GM23338 (cell line): Measurements from ENCODE around the gene ARMC9. TPM values are rescaled to one million over a fixed set of nuclear protein-coding genes. Genes with fewer than 3 reads are reported as not detected.

ENCODE experiments used
- ATAC-seq: fragments of 200-7000 bp; cut with Tn5 transposase; 3 replicates; pipeline ENCODE4 v1.9.1; 2020
- DNase-seq: peaks from one replicate; pipeline ENCODE4 v3.0.0-alpha.2; 2015; ENCODE audit warnings: low spot score
- H2AFZ ChIP-seq: fragments of 200-600 bp; sonication (generic); 2 replicates; pipeline ENCODE4 v1.8.0; 2016; ENCODE audit warnings: antibody characterized with exemption, mild to moderate bottlenecking, moderate library complexity
- H3F3A ChIP-seq: fragments of 200-600 bp; sonication (generic); replicated peaks from 2 replicates; pipeline ENCODE4 v1.8.0; 2017; ENCODE audit warnings: antibody characterized with exemption, mixed run types, low read depth
- H3K27ac ChIP-seq: fragments of 200-600 bp; sonication (generic); 2 replicates; pipeline ENCODE4 v1.6.1; 2016; ENCODE audit warnings: low read depth
- H3K27me3 ChIP-seq: fragments of 200-600 bp; sonication (generic); 2 replicates; pipeline ENCODE4 v1.8.0; 2016; ENCODE audit warnings: mild to moderate bottlenecking, mixed run types, moderate library complexity; ENCODE audit not compliant: insufficient read depth
- H3K36me3 ChIP-seq: fragments of 200-600 bp; sonication (generic); 2 replicates; pipeline ENCODE4 v1.8.0; 2016; ENCODE audit warnings: mild to moderate bottlenecking; ENCODE audit not compliant: insufficient read depth
- H3K4me1 ChIP-seq: fragments of 200-600 bp; sonication (generic); 2 replicates; pipeline ENCODE4 v1.8.0; 2016; ENCODE audit warnings: mild to moderate bottlenecking, moderate library complexity; ENCODE audit not compliant: insufficient read depth
- H3K4me2 ChIP-seq: fragments of 200-600 bp; sonication (generic); 2 replicates; pipeline ENCODE4 v1.7.1; 2017; ENCODE audit warnings: mixed run types
- H3K4me3 ChIP-seq: fragments of 200-600 bp; sonication (generic); 2 replicates; pipeline ENCODE4 v1.6.1; 2016; ENCODE audit warnings: mixed run types
- H3K79me2 ChIP-seq: fragments of 200-600 bp; sonication (generic); replicated peaks from 2 replicates; pipeline ENCODE4 v1.8.0; 2017; ENCODE audit warnings: mild to moderate bottlenecking; ENCODE audit not compliant: insufficient read depth
- H3K9me2 ChIP-seq: fragments of 200-600 bp; sonication (generic); 2 replicates; pipeline ENCODE4 v1.8.0; 2017; ENCODE audit not compliant: insufficient read depth
- H4K20me1 ChIP-seq: fragments of 200-600 bp; sonication (generic); replicated peaks from 2 replicates; pipeline ENCODE4 v1.8.0; 2017; ENCODE audit warnings: mild to moderate bottlenecking; ENCODE audit not compliant: insufficient read depth
- H3K27ac Mint-ChIP-seq: 2 replicates; pipeline ENCODE4 v1.8.0; 2020; ENCODE audit warnings: inconsistent platforms, mild to moderate bottlenecking, moderate library complexity, mixed read lengths
- H3K27me3 Mint-ChIP-seq: 3 replicates; pipeline ENCODE4 v1.8.0; 2022; ENCODE audit warnings: low read depth, mild to moderate bottlenecking, moderate library complexity, mixed read lengths, inconsistent platforms; ENCODE audit not compliant: insufficient read depth, poor library complexity
- H3K36me3 Mint-ChIP-seq: 3 replicates; pipeline ENCODE4 v1.8.0; 2021; ENCODE audit warnings: low read depth, mild to moderate bottlenecking, inconsistent platforms, moderate library complexity, mixed read lengths
- H3K4me1 Mint-ChIP-seq: 3 replicates; pipeline ENCODE4 v1.8.0; 2020; ENCODE audit warnings: mild to moderate bottlenecking, inconsistent platforms, mixed read lengths
- H3K4me3 Mint-ChIP-seq: 3 replicates; pipeline ENCODE4 v1.8.0; 2021; ENCODE audit warnings: moderate library complexity, mild to moderate bottlenecking, inconsistent platforms, mixed read lengths
- H3K9me3 Mint-ChIP-seq: 3 replicates; pipeline ENCODE4 v1.8.0; 2020; ENCODE audit warnings: moderate library complexity, mild to moderate bottlenecking, inconsistent platforms, mixed read lengths
- CREB1 ChIP-seq: fragments of 250-450 bp; sonication (Bioruptor Pico); IDR thresholded peaks from 2 replicates; pipeline ENCODE4 v1.5.0; 2020; ENCODE audit warnings: low read depth, mild to moderate bottlenecking, moderate library complexity
- EZH2 ChIP-seq: fragments of 200-600 bp; sonication (generic); IDR thresholded peaks from one replicate; pipeline ENCODE4 v1.8.0; 2017; ENCODE audit warnings: antibody characterized with exemption, mild to moderate bottlenecking, low read depth; ENCODE audit not compliant: unreplicated experiment
- EZH2phosphoT487 ChIP-seq: fragments of 200-600 bp; sonication (generic); IDR thresholded peaks from one replicate; pipeline ENCODE4 v1.8.1; 2018; ENCODE audit warnings: antibody characterized with exemption; ENCODE audit not compliant: unreplicated experiment
- JUNB ChIP-seq: IDR thresholded peaks from one replicate; pipeline ENCODE4 v1.6.1; 2016; ENCODE audit warnings: antibody characterized with exemption; ENCODE audit not compliant: unreplicated experiment
- NANOG ChIP-seq: IDR thresholded peaks from 2 replicates; pipeline ENCODE4 v1.6.1; 2016; ENCODE audit warnings: antibody characterized with exemption, borderline replicate concordance
- POLR2AphosphoS5 ChIP-seq: IDR thresholded peaks from 2 replicates; pipeline ENCODE4 v1.6.1; 2016; ENCODE audit warnings: antibody characterized with exemption, low read depth
- STAT1 ChIP-seq: IDR thresholded peaks from one replicate; pipeline ENCODE4 v1.6.1; 2016; ENCODE audit warnings: antibody characterized with exemption; ENCODE audit not compliant: unreplicated experiment
- ZNF114 ChIP-seq: fragments of 250-450 bp; sonication (Bioruptor Pico); IDR thresholded peaks from 2 replicates; pipeline ENCODE4 v1.5.0; 2020; ENCODE audit warnings: mild to moderate bottlenecking, moderate library complexity
- ZNF331 ChIP-seq: fragments of 250-450 bp; sonication (Bioruptor Pico); IDR thresholded peaks from 2 replicates; pipeline ENCODE4 v1.5.0; 2020; ENCODE audit warnings: low read depth, mild to moderate bottlenecking, moderate library complexity
- polyA plus RNA-seq: library from polyadenylated mRNA; unstranded; fragments of >200 nt; fragmentation: Nextera tagmentation; extraction: Ambion mirVana; gene quantifications from 2 replicates; pipeline ENCODE4 v1.2.1, GENCODE V29; 2016
- total RNA-seq: library from RNA; depleted of rRNA; stranded (reverse); fragments of >200 nt; shearing (Covaris generic); gene quantifications from 2 replicates; pipeline ENCODE4 v1.2.3, GENCODE V29; 2014
- TF ChIP-seq, protein P1 (sequence below): IDR thresholded peaks from one replicate; pipeline ENCODE4 v1.6.1; 2018; ENCODE audit warnings: antibody characterized with exemption; ENCODE audit not compliant: unreplicated experiment
- TF ChIP-seq, protein P2 (sequence below), 2 experiments: fragments of 200-600 bp in 1 of 2; sonication (generic) in 1 of 2; conservative IDR thresholded peaks; 2 replicates each; pipeline versions ENCODE4 v1.5.1 to v1.6.1; 2016 to 2017; ENCODE audit warnings: antibody characterized with exemption in 2 of 2, low read depth in 2 of 2, mild to moderate bottlenecking in 2 of 2, moderate library complexity in 1 of 2
- TF ChIP-seq, protein P3 (sequence below): fragments of 250-450 bp; sonication (Bioruptor Pico); IDR thresholded peaks from 2 replicates; pipeline ENCODE4 v1.5.0; 2020; ENCODE audit warnings: mild to moderate bottlenecking, moderate library complexity
- TF ChIP-seq, protein P4 (sequence below): IDR thresholded peaks from 2 replicates; pipeline ENCODE4 v1.6.1; 2016; ENCODE audit warnings: antibody characterized with exemption

ARMC9 gene
- total and polyA plus RNA-seq, 2 experiments from 2014 or later = 29.2 to 56.0 TPM

DNA sequence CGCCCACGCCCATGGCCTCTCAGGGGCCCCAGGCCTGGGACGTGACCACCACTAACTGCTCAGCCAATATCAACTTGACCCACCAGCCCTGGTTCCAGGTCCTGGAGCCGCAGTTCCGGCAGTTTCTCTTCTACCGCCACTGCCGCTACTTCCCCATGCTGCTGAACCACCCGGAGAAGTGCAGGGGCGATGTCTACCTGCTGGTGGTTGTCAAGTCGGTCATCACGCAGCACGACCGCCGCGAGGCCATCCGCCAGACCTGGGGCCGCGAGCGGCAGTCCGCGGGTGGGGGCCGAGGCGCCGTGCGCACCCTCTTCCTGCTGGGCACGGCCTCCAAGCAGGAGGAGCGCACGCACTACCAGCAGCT, 199.5 kb downstream of the ARMC9 start:
- H3K4me3 Mint-ChIP-seq = 0 out of 3 replicates have a peak overlapping the region, but pooled peaks have one; percentile 27
- no peak for DNase-seq
- ATAC-seq = no peak
- no peak overlapping the region for H3K4me2 ChIP-seq
- H3K27me3 Mint-ChIP-seq = peaks cover 17% of the 10 kb centered on the region
- no peaks in the 10 kb centered on the region for H3K9me2 ChIP-seq
- H3K79me2 ChIP-seq = peaks cover 17% of the 10 kb centered on the region
- H3K9me3 Mint-ChIP-seq = no peaks in the 10 kb centered on the region
- no peak overlapping the region for H2AFZ ChIP-seq
- no peaks in the 10 kb centered on the region for H3K27me3 ChIP-seq
- H3K4me1 Mint-ChIP-seq = peaks cover 69% of the 10 kb centered on the region
- H3K27ac Mint-ChIP-seq = no peak overlapping the region
- H3K4me1 ChIP-seq = peaks cover 34% of the 10 kb centered on the region
- no peak for TF ChIP-seq POLR2AphosphoS5
- no peak for TF ChIP-seq EZH2phosphoT487
- no peak for TF ChIP-seq CREB1
- TF ChIP-seq ZNF114 (CRISPR knock-in tag) = no peak
- TF ChIP-seq, protein P1, sequence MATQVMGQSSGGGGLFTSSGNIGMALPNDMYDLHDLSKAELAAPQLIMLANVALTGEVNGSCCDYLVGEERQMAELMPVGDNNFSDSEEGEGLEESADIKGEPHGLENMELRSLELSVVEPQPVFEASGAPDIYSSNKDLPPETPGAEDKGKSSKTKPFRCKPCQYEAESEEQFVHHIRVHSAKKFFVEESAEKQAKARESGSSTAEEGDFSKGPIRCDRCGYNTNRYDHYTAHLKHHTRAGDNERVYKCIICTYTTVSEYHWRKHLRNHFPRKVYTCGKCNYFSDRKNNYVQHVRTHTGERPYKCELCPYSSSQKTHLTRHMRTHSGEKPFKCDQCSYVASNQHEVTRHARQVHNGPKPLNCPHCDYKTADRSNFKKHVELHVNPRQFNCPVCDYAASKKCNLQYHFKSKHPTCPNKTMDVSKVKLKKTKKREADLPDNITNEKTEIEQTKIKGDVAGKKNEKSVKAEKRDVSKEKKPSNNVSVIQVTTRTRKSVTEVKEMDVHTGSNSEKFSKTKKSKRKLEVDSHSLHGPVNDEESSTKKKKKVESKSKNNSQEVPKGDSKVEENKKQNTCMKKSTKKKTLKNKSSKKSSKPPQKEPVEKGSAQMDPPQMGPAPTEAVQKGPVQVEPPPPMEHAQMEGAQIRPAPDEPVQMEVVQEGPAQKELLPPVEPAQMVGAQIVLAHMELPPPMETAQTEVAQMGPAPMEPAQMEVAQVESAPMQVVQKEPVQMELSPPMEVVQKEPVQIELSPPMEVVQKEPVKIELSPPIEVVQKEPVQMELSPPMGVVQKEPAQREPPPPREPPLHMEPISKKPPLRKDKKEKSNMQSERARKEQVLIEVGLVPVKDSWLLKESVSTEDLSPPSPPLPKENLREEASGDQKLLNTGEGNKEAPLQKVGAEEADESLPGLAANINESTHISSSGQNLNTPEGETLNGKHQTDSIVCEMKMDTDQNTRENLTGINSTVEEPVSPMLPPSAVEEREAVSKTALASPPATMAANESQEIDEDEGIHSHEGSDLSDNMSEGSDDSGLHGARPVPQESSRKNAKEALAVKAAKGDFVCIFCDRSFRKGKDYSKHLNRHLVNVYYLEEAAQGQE = no peak
- TF ChIP-seq NANOG = no peak
- no peak for TF ChIP-seq JUNB
- TF ChIP-seq, protein P2, sequence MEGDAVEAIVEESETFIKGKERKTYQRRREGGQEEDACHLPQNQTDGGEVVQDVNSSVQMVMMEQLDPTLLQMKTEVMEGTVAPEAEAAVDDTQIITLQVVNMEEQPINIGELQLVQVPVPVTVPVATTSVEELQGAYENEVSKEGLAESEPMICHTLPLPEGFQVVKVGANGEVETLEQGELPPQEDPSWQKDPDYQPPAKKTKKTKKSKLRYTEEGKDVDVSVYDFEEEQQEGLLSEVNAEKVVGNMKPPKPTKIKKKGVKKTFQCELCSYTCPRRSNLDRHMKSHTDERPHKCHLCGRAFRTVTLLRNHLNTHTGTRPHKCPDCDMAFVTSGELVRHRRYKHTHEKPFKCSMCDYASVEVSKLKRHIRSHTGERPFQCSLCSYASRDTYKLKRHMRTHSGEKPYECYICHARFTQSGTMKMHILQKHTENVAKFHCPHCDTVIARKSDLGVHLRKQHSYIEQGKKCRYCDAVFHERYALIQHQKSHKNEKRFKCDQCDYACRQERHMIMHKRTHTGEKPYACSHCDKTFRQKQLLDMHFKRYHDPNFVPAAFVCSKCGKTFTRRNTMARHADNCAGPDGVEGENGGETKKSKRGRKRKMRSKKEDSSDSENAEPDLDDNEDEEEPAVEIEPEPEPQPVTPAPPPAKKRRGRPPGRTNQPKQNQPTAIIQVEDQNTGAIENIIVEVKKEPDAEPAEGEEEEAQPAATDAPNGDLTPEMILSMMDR (conservative IDR thresholded peaks at IDR 0.05; ENCODE audit: low read depth in 2 of 2) = no peak
- TF ChIP-seq, protein P3, sequence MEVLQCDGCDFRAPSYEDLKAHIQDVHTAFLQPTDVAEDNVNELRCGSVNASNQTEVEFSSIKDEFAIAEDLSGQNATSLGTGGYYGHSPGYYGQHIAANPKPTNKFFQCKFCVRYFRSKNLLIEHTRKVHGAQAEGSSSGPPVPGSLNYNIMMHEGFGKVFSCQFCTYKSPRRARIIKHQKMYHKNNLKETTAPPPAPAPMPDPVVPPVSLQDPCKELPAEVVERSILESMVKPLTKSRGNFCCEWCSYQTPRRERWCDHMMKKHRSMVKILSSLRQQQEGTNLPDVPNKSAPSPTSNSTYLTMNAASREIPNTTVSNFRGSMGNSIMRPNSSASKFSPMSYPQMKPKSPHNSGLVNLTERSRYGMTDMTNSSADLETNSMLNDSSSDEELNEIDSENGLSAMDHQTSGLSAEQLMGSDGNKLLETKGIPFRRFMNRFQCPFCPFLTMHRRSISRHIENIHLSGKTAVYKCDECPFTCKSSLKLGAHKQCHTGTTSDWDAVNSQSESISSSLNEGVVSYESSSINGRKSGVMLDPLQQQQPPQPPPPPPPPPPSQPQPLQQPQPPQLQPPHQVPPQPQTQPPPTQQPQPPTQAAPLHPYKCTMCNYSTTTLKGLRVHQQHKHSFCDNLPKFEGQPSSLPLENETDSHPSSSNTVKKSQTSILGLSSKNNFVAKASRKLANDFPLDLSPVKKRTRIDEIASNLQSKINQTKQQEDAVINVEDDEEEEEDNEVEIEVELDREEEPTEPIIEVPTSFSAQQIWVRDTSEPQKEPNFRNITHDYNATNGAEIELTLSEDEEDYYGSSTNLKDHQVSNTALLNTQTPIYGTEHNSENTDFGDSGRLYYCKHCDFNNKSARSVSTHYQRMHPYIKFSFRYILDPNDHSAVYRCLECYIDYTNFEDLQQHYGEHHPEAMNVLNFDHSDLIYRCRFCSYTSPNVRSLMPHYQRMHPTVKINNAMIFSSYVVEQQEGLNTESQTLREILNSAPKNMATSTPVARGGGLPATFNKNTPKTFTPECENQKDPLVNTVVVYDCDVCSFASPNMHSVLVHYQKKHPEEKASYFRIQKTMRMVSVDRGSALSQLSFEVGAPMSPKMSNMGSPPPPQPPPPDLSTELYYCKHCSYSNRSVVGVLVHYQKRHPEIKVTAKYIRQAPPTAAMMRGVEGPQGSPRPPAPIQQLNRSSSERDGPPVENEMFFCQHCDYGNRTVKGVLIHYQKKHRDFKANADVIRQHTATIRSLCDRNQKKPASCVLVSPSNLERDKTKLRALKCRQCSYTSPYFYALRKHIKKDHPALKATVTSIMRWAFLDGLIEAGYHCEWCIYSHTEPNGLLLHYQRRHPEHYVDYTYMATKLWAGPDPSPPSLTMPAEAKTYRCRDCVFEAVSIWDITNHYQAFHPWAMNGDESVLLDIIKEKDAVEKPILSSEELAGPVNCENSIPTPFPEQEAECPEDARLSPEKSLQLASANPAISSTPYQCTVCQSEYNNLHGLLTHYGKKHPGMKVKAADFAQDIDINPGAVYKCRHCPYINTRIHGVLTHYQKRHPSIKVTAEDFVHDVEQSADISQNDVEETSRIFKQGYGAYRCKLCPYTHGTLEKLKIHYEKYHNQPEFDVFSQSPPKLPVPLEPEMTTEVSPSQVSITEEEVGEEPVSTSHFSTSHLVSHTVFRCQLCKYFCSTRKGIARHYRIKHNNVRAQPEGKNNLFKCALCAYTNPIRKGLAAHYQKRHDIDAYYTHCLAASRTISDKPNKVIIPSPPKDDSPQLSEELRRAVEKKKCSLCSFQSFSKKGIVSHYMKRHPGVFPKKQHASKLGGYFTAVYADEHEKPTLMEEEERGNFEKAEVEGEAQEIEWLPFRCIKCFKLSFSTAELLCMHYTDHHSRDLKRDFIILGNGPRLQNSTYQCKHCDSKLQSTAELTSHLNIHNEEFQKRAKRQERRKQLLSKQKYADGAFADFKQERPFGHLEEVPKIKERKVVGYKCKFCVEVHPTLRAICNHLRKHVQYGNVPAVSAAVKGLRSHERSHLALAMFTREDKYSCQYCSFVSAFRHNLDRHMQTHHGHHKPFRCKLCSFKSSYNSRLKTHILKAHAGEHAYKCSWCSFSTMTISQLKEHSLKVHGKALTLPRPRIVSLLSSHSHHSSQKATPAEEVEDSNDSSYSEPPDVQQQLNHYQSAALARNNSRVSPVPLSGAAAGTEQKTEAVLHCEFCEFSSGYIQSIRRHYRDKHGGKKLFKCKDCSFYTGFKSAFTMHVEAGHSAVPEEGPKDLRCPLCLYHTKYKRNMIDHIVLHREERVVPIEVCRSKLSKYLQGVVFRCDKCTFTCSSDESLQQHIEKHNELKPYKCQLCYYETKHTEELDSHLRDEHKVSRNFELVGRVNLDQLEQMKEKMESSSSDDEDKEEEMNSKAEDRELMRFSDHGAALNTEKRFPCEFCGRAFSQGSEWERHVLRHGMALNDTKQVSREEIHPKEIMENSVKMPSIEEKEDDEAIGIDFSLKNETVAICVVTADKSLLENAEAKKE (CRISPR knock-in tag) = no peak
- no peak for TF ChIP-seq ZNF331 (CRISPR knock-in tag)
- TF ChIP-seq, protein P4, sequence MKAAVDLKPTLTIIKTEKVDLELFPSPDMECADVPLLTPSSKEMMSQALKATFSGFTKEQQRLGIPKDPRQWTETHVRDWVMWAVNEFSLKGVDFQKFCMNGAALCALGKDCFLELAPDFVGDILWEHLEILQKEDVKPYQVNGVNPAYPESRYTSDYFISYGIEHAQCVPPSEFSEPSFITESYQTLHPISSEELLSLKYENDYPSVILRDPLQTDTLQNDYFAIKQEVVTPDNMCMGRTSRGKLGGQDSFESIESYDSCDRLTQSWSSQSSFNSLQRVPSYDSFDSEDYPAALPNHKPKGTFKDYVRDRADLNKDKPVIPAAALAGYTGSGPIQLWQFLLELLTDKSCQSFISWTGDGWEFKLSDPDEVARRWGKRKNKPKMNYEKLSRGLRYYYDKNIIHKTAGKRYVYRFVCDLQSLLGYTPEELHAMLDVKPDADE = no peak
- TF ChIP-seq STAT1 = no peak
- TF ChIP-seq EZH2 = no peak
- H3K36me3 Mint-ChIP-seq = peaks cover 37% of the 10 kb centered on the region
- H3K27ac ChIP-seq = no peak overlapping the region
- no peaks in the 10 kb centered on the region for H3K36me3 ChIP-seq
- H4K20me1 ChIP-seq = no peaks in the 10 kb centered on the region
- no peak overlapping the region for H3K4me3 ChIP-seq
- H3F3A ChIP-seq = peaks cover 14% of the 10 kb centered on the region
